ENCODE measurements around the gene EGLN2. TPM values are rescaled to one million over a fixed set of nuclear protein-coding genes. Genes with fewer than 3 reads are reported as not detected.

The EGLN2 gene
- total and polyA plus RNA-seq, 10 of the 15 experiments (the other 5 are each of a cell fraction or from before 2014, with no cell fraction given) = 8.6 to 93.0 (median 66.8) TPM

- TF ChIP-seq E4F1 (IDR thresholded peaks at IDR 0.05; ENCODE audit: borderline replicate concordance, partially characterized antibody) = no peak
- TF ChIP-seq PAX5 (IDR thresholded peaks at IDR 0.05; ENCODE audit: borderline replicate concordance, low read depth, low read length) = no peak; the same call in 1 of the 2 replicates
- TF ChIP-seq CHD1 (IDR thresholded peaks at IDR 0.05; ENCODE audit: low read depth, low read length) = no peak
- no peak for TF ChIP-seq FOXK2 (IDR thresholded peaks at IDR 0.05)
- peak; percentile 51 for TF ChIP-seq IKZF1 (conservative IDR thresholded peaks at IDR 0.05)
- TF ChIP-seq NKRF (conservative IDR thresholded peaks at IDR 0.05) = peak; percentile 27; the same call in 1 of the 2 replicates
- TF ChIP-seq EGR1 (IDR thresholded peaks at IDR 0.05; ENCODE audit: borderline replicate concordance in 1 of 2, low read depth in 2 of 2, low read length in 2 of 2) = no peak
- TF ChIP-seq ZNF274 (IDR thresholded peaks at IDR 0.05; ENCODE audit: insufficient read depth, insufficient read length) = no peak
- peak; percentile 93 for TF ChIP-seq PML (IDR thresholded peaks at IDR 0.05; ENCODE audit: low read length)
- TF ChIP-seq YBX1 (IDR thresholded peaks at IDR 0.05) = no peak
- no peak for TF ChIP-seq EP300 (IDR thresholded peaks at IDR 0.05; ENCODE audit: borderline replicate concordance in 1 of 2, control insufficient read depth in 1 of 2, low read depth in 2 of 2, low read length in 2 of 2)
- TF ChIP-seq PKNOX1 (IDR thresholded peaks at IDR 0.05) = no peak
- TF ChIP-seq ATF3 (IDR thresholded peaks at IDR 0.05; ENCODE audit: borderline replicate concordance, extremely low read depth, low read depth, low read length) = no peak
- TF ChIP-seq NFXL1 (IDR thresholded peaks at IDR 0.05; ENCODE audit: borderline replicate concordance) = no peak
- peak; percentile 30; the same call in 1 of the 2 replicates for TF ChIP-seq SMC3 (IDR thresholded peaks at IDR 0.05; ENCODE audit: borderline replicate concordance, low read length)
- TF ChIP-seq PBX3 (IDR thresholded peaks at IDR 0.05; ENCODE audit: insufficient replicate concordance, low read depth, low read length) = no peak
- no peak for TF ChIP-seq NR2F1 (conservative IDR thresholded peaks at IDR 0.05)
- no peak for TF ChIP-seq ATF7 (IDR thresholded peaks at IDR 0.05; ENCODE audit: low read depth)
- TF ChIP-seq ZBTB33 (IDR thresholded peaks at IDR 0.05) = no peak
- TF ChIP-seq RCOR1 (conservative IDR thresholded peaks at IDR 0.05; ENCODE audit: low read depth, low read length) = no peak
Observed at GRCh38 chr19:40797963-40798682, 868 bp upstream of the EGLN2 start (continued).
